ENCODE measurements around the gene MCF2L2. TPM values are rescaled to one million over a fixed set of nuclear protein-coding genes. Genes with fewer than 3 reads are reported as not detected.
A peak's percentile ranks its signal among the peaks of the same experiment; 100 is the strongest.

Gene MCF2L2
- total and polyA plus RNA-seq, 11 donors: 0.12 to 1.4 (median 0.23) TPM; not detected in 1

- no peak for DNase-seq
- 62 to 73% (median 68%) methylated on average over 6 of the region's 6 CpGs for WGBS, 4 donors
- H3K27ac ChIP-seq: no peak overlapping the region
- H3K36me3 ChIP-seq: no peaks in the 10 kb centered on the region
- H3K4me1 ChIP-seq: peaks cover 0 to 22% (median 0%) of the 10 kb centered on the region in 12 donors
- TF ChIP-seq CTCF (IDR thresholded peaks at IDR 0.05) (no peak), POLR2A (IDR thresholded peaks at IDR 0.05) (no peak)
- H3K9me3 ChIP-seq: peaks cover 0 to 12% (median 3%) of the 10 kb centered on the region in 12 donors
- H3K27me3 ChIP-seq: no peaks in the 10 kb centered on the region
- no peak for ATAC-seq
- intact Hi-C loops (cut with DNase I): no loop called here
- H3K4me3 ChIP-seq: no peak overlapping the region
Measured at GRCh38 chr3:183247011-183247589, 181.3 kb downstream of the MCF2L2 start.

- Histone ChIP-seq H3K27ac (peak overlapping the region in 6 of 12 donors; percentile 14 to 54 (median 36)), H3K36me3 (no peaks in the 10 kb centered on the region), H3K27me3 (peaks cover 0 to 4% (median 0%) of the 10 kb centered on the region in 9 donors), H3K9me3 (peaks cover 0 to 17% (median 4%) of the 10 kb centered on the region in 12 donors), H3K4me3 (no peak overlapping the region), H3K4me1 (peaks cover 0 to 22% (median 0%) of the 10 kb centered on the region in 12 donors)
- intact Hi-C loops (cut with DNase I): no loop called here
- peak in 1 of 4 donors; percentile 57 for ATAC-seq
- DNase-seq: no peak
- TF ChIP-seq POLR2A (IDR thresholded peaks at IDR 0.05) (no peak), CTCF (IDR thresholded peaks at IDR 0.05) (no peak)
Measured at GRCh38 chr3:183244981-183245476, 183.4 kb downstream of the MCF2L2 start.

- Histone ChIP-seq H3K4me1 (peaks cover 0 to 22% (median 0%) of the 10 kb centered on the region in 12 donors), H3K36me3 (no peaks in the 10 kb centered on the region), H3K27ac (peak overlapping the region in 2 of 12 donors; percentile 18 to 54), H3K9me3 (peaks cover 0 to 17% (median 4%) of the 10 kb centered on the region in 12 donors), H3K27me3 (peaks cover 0 to 4% (median 0%) of the 10 kb centered on the region in 9 donors), H3K4me3 (no peak overlapping the region)
- ATAC-seq (peak in 1 of 4 donors; percentile 16), DNase-seq (peak; percentile 54 to 71 (median 60))
- 77 to 91% (median 81%) methylated on average over 2 of the region's 2 CpGs for WGBS, 4 donors
- TF ChIP-seq CTCF (IDR thresholded peaks at IDR 0.05) (no peak), POLR2A (IDR thresholded peaks at IDR 0.05) (no peak)
- intact Hi-C loops (cut with DNase I): no loop called here
Measured at GRCh38 chr3:183244219-183244618, 184.2 kb downstream of the MCF2L2 start.

- Histone ChIP-seq H3K9me3 (peaks cover 0 to 17% (median 4%) of the 10 kb centered on the region in 12 donors), H3K4me3 (no peak overlapping the region), H3K36me3 (no peaks in the 10 kb centered on the region), H3K27ac (no peak overlapping the region), H3K27me3 (peaks cover 0 to 4% (median 0%) of the 10 kb centered on the region in 9 donors), H3K4me1 (peaks cover 0 to 22% (median 0%) of the 10 kb centered on the region in 12 donors)
- 83 to 100% (median 96%) methylated on average over 1 of the region's 1 CpG for WGBS, 4 donors
- TF ChIP-seq POLR2A (IDR thresholded peaks at IDR 0.05) (no peak), CTCF (IDR thresholded peaks at IDR 0.05) (no peak)
- no peak for DNase-seq
- no peak for ATAC-seq
- intact Hi-C loops (cut with DNase I): no loop called here
Measured at GRCh38 chr3:183242431-183242830, 186.0 kb downstream of the MCF2L2 start.
